NOMO-1 treated with DMSO at 0.1 percent for 48 hours (cell line): ENCODE measurements around the gene CHTF18.

Experiments
- DNase-seq: peaks from one replicate; lab custom pipeline; 2025; ENCODE audit not compliant: unreplicated experiment; lab: John Stamatoyannopoulos, UW

CHTF18 gene

DNA sequence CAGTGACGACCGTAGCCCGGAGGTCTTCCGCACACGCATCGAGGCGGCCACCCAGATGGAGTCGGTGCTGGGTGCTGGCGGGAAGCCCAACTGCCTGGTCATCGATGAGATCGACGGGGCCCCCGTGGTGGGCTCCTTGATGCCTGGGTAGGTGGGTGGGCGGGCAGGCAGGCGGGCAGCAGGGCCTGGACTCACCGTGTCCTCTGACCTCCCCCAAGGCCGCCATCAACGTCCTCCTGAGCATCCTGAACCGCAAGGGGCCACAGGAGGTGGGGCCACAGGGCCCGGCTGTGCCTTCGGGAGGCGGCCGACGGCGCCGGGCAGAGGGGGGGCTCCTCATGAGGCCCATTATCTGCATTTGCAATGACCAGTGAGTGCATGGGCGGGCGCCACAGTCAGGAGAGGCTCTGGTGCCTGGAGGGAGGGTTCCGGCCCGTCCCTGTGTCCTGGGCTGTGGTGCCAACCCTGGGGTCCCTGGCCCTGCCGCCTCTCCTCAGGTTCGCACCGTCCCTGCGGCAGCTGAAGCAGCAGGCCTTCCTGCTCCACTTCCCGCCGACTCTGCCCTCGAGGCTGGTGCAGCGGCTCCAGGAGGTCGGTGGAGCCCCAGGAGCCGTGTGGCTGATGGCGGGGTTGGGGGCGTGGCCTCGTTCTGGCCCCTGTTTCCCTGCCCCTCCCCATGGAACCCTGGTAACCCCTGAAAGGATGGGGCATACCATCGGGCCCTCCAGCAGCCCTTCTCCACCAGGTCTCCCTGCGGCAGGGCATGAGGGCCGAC, 4.0 kb downstream of the CHTF18 start:
- no peak for DNase-seq

DNA sequence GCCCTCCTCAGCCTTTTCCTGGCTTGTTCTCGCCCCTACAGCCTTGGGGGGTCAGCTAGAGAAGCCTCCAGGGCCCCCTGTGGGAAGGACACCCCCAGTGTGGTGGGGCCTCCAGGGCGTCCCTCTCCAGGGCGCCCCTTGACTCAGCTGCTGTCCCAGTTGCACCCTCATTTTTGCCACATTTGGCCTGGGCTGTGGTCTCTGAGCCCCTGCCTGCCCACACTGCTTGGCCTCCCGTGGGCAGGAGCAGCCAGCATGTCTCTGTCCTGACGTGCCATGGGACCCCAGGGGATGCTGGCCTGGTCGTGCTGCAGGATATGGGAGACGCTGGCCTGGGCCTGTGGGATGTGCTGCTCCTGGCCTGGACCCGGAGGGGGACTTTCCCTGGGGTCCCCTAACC, 5.0 kb downstream of the CHTF18 start:
- no peak for DNase-seq

DNA sequence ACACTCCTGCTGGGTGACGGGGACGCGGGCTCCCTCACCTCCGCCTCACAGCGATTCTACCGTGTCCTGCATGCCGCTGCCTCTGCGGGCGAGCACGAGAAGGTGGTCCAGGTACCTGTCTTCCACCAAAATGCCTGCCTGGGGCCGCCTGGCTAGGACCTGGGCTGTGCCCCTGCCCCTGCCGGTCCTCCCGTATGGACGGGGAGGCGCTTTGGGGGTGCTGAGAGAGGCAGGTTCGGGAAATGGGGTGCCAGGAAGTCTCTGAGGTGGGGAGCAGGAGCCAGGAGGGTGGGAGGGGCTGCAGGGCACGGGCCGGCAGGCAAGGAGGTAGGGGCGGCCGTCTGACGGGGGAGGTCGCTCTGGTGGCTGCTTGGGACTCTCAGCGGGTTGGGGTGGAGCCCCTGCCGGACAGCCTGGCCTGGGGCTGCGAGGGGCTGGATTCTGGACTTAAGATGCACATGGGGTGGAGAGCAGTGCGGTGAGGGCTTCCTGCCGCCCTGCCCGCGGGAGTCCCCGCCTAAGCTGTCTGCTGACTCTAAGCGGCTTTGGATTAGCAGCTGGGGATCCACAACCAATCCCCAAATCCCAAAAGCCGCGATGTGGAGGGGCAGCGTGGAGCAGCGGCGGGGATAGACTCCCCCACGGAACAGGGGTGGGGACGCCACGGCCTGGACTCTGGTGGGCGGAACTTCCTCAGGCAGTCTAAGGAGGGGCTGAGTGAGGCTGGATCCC, 5.8 kb downstream of the CHTF18 start:
- no peak for DNase-seq

DNA sequence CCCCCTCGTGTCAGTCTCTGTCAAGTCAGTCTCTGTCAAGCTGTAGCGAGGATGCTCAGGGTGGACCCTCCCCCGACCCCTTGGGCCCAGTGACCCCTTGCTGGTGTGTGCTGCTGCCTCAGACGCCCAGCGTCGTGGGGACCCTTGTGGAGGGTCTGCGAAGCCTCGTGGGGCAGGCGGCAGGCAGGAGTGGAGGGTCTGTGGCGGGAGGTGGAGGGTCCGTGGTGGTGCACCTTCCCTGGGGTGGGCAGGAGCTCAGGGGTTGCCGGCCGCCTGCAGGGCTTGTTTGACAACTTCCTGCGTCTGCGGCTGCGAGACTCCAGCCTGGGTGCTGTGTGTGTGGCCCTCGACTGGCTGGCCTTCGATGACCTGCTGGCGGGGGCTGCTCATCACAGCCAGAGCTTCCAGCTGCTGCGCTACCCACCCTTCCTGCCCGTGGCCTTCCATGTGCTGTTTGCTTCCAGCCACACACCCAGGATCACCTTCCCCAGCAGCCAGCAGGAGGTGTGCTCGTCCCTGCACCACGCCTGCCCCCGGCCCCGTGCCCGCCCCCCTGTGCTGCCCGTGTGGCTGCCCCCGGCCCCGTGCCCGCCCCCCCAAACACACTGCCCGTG, 6.5 kb downstream of the CHTF18 start:
- DNase-seq, result no peak

DNA sequence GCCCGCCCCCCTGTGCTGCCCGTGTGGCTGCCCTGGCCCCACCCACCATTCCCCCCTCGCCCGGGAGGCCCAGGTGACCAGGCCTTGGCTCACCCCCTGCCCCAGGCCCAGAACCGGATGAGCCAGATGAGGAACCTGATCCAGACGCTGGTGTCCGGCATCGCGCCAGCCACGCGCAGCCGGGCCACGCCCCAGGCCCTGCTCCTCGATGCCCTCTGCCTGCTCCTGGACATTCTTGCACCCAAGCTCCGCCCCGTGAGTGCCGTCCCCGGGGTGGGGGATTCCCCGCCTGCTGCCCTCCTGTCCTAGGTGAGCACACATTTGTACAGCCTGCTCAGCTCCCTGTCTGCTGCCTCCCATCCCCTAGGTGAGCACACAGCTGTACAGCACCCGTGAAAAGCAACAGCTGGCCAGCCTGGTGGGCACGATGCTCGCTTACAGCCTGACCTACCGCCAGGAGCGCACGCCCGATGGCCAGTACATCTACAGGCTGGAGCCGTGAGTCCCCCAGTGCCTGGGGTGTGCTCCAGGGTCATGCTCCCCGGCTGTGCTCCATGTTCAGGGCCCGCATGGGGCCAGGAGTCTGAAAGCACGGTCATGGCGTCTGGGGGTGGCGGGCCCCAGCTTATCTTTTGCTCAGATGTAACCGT, 7.3 kb downstream of the CHTF18 start:
- no peak for DNase-seq

DNA sequence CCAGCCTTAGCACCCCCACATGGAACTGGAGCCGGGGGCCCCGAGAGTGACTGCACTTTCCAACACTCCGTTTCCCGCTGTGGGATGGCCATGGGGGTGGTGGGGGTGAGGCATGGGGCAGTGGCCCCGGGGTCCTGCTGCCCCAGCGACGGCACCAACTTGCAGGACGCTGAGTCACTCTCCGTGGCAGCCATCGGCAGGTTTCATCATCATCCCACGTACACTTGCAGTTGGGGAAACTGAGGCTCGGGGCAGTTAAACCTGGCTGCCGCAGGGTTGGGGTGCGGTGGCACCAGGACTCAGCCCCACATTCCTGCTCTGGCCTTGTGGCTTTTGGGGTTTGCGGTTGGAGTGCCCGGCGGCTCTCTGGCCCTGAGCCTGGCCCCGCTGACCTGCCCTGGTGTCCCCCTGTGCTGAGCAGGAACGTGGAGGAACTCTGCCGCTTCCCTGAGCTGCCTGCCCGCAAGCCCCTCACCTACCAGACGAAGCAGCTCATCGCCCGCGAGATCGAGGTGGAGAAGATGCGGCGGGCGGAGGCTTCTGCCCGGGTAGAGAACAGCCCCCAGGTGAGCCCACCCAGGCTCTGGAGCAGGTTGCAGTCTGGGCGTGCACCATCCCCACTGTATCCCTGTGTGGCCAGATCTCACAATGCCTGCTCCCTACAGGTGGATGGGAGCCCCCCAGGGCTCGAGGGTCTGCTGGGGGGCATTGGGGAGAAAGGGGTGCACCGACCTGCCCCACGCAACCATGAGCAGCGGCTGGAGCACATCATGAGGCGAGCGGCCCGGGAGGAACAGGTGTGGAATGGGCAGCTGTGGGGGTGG, 8.1 kb downstream of the CHTF18 start:
- DNase-seq, result no peak

DNA sequence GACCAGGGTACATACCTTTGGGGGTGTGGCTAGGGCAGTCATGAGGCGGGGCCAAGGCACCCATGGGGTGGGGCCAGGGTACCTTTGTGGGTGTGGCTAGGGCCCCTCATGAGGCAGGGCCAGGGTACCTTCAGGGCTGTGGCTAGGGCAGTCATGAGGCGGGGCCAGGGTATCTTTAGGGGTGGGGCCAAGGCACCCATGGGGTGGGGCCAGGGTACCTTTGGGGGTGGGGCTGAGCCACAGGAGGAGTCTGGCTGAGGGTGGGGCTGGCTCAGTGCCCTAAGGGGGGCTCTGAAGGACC, 8.7 kb downstream of the CHTF18 start:
- DNase-seq, result no peak

DNA sequence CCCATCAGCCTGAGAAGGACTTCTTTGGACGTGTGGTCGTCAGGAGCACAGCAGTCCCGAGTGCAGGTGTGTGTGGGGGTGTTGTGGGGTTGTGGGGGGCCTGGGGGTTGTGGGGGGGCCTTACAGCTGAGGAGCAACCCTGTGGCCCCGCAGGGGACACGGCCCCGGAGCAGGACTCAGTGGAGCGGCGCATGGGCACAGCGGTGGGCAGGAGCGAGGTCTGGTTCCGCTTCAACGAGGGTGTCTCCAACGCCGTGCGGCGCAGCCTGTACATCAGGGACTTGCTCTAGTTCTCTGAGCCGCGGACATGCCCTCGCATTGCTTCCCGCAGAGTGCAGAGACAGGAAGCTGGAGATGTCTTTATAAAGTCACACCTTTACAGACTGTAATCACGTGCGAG, 9.3 kb downstream of the CHTF18 start:
- DNase-seq, result no peak

DNA sequence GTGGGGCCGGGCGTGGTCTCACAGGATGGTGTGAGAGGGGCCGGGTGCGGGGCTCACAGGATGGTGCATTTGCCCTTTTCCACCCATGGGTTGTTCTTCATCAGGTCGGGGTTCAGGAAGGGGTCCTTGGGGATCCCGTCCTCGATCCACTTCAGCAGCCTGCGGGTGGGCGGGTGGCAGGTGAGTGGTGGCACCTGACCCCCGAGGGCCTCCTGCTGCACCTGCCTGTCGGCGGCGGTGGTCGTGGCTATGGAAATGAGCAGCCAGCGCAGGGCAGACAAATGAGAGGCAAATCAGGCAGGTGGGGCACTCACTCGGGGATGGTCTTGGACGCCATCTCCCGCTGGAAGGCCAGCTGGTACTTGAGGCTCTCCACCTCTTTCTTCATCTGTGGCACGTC, 10.2 kb downstream of the CHTF18 start:
- no peak for DNase-seq

DNA sequence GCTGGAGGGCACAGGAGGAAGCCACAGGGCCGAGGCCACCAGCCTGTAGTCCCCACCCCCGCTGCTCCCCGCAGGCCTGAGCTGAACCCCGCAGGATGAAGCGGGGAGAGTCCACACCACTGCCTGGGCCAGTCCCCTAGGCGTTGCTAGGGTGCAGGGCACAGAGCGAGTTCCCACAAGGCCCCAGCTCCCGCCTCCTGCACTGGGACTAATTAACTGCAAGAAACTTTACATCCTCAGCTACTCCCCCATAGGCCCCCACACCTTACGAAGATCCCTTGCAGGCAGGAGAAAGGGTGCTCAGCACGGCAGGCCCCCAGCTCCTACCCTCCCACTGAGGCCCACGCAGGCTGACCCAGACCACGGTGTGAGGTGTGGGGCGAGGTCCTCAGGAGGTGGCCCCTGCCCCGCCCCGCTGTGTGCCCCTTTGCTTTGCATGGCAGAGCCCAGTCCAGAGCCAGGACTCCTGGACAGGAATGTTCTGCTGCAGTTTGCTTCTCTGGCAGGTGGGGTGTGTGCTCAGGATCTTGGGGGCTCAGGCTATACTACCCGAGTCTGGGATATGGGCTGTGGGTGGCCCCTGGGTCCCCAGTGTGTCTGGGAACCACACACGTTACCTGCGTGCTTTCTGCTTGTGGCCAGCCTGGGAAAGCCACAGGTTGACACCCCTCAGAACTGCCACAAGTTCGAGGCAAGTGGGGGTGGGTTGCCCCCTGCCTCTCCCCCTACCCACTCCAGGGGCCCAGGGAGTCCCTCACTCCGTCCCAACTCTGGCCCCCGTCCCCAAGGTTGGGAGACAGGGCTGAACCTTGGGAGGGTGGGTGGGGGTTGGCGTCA, 10.9 kb downstream of the CHTF18 start:
- DNase-seq, result no peak

DNA sequence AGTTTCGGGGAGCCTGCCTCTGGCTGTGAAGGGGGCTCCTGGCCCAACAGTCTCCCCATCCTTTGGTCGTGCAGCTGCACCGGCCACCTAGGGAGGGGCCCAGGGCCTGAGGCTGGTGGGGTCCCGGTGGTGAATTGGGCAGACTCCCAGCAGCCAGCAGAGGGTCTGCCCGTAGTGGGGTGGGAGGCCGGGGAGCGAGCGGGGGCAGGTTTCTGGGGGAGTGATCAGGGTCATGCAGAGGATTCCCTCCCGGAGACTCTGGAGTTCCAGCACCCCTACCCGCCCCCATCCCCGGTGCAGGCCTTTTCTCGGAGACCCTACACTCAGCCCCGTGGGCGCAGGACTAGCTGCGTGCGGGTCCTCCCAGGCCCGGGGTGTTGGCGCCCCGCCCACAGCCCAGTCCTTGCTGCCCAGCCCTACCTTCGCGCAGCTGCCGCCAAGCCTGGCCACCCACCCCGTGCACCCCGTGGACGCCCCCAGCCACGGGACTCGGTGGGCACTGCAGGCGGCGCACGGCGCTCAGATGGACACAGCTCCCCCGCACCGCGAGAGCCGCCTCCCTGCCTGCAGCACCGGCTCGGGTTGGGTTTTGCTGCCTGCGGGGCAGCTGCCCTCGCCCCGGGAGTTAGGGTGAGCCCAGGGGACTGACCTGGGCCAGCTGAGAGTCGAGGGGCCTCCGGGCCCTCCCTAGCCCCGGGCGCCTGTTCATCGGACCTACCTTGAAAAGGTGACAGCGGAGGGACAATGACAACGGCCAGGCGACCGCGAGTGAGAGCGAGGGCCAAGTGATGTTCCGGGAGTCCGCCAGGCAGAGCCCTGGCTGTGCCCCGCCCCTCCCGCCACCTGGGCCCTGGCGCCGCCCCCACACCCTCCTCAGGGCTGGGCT, 11.8 kb downstream of the CHTF18 start, which contains the start of gene GNG13:
TSS of gene GNG13 (minus strand) at position 787 of the 886 bp plus-strand sequence. CDS start 1,657 bp downstream, outside the sequence.
- DNase-seq, result no peak

DNA sequence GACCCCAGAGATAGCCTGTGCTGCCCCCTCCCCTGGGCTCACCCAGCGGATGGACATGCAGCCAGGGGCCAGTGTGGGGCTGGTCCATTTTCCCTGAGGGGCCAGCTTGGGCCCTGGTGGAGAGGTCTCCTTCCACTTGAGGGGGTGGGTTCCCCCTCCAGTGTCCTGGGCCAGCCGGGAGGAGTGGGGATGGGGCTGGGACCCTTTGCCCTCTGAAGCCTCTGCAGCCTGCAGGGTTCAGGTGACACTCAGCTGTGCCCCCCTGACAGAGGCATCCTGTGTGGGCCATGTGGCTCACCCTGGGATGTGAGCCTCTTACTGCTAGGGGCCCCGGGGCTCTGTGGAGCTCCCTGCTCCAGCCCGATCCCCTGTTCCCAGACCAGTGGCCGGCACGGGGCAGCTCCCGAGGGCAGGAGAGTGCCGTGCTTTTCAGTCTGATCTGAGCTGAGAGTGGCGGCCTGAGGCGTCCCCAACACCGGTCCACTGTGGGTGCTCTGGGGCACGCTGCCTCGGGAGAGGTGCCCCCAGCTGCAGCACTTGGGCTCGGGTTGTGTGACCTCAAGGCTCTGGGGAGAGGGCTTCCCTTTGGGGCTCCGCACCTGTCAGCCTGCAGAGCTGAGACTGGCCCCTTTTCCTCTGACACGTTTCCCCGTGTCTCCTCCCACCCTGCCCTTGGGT, 12.6 kb downstream of the CHTF18 start:
- DNase-seq, result no peak

DNA sequence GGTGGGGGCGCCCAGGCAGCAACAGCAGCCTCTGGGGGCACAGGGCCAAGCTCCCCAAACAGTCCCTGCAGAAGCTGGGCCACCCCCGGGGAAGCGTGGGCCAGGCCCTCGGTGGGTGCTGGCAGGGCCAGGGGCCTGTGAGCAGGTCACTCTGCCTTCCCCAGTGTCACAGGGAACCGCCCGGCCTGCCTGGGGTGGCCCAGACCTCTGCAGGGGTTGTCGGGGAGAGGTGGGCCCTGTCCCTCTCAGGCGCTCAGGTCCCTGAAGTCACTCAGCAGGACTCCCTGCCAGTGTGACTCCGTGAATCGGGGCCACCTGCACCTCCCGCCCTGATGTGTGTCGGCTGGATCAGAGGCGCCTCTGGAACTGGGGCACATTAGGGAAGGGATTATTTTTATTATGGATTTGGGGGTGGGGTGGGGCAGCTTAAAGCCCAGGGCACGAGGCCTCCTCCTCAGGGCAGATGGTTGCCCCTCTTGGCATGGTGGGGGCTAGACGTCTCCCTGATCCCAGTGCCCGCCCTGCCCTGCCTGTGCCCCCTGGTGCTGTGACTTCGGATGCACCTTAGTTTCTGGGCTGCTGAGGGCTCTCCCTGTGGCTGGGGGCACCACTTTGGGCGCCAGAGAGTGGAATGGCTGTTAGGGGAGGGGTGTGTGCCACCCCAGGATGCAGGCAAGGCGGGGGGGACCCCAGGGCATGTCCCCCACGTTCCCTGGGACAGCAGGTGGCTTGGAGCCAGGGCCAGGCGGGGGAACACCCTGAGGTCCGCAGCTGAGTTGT, 13.4 kb downstream of the CHTF18 start:
- DNase-seq, result no peak

DNA sequence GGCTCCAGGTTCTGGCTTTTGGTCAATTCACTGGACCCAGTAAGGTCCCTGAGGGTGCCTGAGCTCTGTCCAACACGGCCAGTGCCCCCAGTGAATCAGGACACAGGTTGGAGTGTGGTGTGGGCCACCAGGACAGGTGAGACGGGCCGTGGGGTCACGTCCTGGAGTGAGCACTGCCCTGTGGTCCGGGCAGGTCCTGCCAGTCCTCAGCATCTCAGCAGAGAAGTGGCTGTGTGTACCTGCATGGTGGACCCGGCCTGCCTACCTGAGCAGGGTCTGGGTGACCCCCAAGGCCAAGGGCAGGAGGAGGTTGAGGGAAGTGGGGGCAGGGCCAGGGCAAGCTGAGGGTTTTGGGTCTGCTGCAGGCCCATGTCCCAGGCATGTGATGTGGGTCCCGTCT, 14.0 kb downstream of the CHTF18 start:
- no peak for DNase-seq

DNA sequence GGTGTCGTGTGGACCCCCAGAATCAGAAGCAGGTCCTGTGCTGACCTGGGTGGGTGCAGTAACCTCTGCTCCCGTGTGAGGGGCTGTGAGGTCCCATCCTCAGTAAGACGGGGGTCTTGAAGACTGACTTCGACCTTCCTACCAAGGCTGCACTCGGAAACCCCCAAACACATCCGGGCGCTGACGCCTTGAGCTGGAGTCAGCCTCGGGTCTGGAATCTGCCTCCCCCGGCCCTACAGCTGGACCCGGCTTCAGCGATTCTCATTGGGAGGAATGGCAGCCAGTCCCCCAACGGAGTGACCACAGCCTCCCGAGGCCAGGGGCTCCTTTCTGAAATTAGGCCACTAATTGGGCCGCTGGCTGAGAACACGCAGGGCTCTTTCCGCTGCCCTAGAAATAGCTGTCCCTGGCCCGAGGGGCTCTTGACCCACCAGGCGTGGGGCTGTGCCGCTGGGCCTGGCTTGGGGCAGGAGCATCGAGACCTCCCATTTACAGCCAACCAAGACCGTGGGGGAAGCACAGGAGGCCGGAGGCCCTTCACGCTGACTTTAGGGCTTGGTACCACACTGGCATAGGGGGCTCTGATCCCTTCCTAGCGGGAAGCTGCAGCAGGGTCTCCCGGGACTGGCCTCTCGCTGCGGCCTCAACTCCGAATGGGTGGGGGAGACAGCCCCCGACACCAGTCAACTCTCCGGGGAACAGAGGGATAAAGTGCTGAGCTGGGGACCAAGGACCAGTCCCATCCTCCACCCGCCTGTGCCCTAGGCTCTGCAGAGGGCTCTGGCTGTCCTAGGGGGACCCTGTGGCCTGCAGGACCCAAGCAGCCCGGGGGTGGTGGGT, 14.7 kb downstream of the CHTF18 start:
- DNase-seq, result no peak

DNA sequence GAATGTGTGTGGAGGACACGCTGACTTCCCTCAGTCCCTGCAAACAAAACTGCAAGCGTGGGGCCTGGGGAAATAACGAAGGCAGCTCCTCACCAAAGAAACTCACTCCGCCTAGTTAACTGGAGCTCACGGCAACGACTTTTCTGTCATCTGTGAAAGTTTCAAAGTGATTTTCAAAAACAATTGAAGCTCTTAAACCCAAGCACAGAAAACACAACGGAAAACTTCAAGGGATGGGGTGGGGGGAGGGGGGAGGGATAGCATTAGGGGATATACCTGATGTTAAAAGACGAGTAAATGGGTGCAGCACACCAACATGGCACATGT, 15.3 kb downstream of the CHTF18 start:
- no peak for DNase-seq
